DMS 273 treated with DMSO at 0.1 percent for 48 hours (cell line): ENCODE results near the gene TENM3.

ENCODE experiments used
- DNase-seq: peaks from one replicate; lab custom pipeline; 2025; lab: John Stamatoyannopoulos, UW

Gene TENM3

DNA sequence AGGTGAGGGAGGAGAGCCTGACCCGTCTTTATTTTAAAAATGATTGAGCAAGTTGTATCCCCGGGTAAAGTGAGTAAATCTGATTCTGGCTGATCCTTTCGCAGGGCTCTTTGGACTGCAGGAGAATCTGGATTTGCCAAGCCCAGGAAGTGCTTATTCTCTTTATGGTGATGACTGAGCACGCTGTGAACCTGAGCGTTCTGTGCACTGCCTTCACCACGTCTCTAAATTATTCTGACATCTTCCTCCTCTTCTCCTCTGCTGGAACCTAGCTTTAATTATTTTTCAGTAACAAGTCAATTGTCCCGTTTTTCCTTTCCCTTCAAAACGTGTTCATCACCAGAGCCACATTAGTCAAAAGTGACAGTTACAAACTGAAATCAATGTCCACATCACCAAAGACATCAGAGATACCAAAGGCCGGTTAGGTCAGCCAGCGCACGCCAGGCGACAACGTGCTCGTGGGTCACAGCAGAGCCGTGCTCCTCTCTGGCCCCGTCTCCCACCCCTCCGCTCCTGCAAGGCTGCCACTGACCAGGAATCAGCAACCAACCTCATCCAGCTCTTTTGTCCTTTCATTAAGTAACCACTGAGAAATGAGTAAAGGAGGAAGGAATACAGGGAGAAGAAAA is 599.7 kb downstream of the TENM3 start:
- DNase-seq: no peak

- DNase-seq: no peak
Observed at GRCh38 chr4:182843808-182844325, 600.7 kb downstream of the TENM3 start.

DNA sequence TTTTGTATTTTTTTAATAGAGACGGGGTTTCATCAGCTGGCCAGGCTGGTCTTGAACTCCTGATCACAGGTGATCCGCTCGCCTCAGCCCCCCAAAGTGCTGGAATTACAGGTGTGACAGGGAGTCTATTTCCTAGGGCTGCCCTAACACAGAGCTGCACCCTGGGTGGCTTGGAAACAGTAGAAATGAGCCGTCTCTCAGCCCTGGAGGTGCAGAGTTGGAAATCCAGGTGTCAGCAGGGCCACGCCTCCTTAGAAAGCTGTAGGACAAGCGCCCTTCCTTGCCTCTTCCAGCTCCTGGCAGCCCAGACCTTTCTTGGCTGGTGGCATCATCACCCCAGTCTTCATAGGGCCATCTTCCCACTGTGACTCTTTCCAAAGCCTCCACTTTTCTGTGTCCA is 602.4 kb downstream of the TENM3 start:
- DNase-seq: no peak

DNA sequence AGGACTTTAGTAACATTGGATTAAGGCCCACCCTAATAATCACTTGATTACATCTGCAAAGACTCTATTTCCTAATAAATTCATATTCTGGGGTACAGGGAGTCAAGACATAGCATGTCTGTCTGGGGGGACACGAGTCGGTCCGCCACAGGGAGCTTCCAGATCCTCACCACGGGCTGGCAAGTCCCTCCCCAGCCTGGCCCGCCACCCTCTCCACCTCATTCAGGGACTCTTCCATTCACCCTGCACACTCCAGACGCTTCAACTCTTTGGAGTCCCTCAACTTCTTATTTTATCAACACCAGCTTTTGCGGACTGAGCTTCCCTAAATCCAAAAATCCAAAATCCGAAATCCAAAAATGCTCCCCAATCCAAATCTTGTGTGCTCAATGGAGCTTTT is 602.8 kb downstream of the TENM3 start:
- no peak for DNase-seq

- no peak for DNase-seq
Observed at GRCh38 chr4:182847576-182848450, 604.6 kb downstream of the TENM3 start.

DNA sequence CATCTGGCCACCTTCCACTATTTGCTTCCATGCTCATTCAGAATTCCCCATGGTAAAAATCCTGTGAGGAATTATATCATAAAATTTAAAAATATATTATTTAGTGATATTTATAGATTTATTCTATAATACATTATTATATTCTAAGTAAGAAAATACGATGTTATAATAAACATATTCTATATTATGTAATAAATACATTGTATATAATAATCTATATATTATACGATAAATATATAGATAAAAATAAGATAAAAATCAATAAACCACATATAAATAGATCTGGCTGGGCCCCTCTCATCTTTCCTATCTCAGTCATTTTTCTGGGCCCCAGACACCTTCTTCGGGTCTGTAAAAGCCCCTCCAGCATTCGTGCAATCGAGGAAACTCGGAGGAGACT is 605.5 kb downstream of the TENM3 start:
- no peak for DNase-seq
